A549 (cell line): ENCODE data around the gene VSNL1. TPM values are rescaled to one million over a fixed set of nuclear protein-coding genes. Genes with fewer than 3 reads are reported as not detected.

Source experiments
- ATAC-seq, 2 experiments: fragments of 200-7000 bp in 1 of 2; fragments of >200 bp in 1 of 2; cut with Nextera tagmentation in 1 of 2; cut with Tn5 transposase in 1 of 2; 3 replicates each; pipeline versions ENCODE4 v1.8.0 to v1.9.1; 2018 to 2020; ENCODE audit warnings: mild to moderate bottlenecking in 1 of 2, moderate library complexity in 1 of 2
- CTCF ChIA-PET: fragments of 300-600 bp; sonication (Branson Sonifier 250); formaldehyde crosslinking; extraction: SDS; loops from one replicate; lab custom pipeline; 2021; ENCODE audit warnings: antibody characterized with exemption, inconsistent platforms; lab: Yijun Ruan, JAX
- POLR2A ChIA-PET: fragments of 350-600 bp; formaldehyde crosslinking; extraction: SDS; loops from one replicate; lab custom pipeline; 2021; ENCODE audit warnings: antibody characterized with exemption, inconsistent platforms; lab: Yijun Ruan, JAX
- DNase-seq, 2 experiments: peaks; one replicate each; pipeline versions ENCODE4 v3.0.0 to v3.0.0-alpha.2; 2011 to 2016; ENCODE audit warnings: low read depth in 1 of 2, low spot score in 1 of 2
- FAIRE-seq: peaks from 2 replicates; lab custom pipeline; 2011; peaks lifted over from hg19 to GRCh38; lab: Jason Lieb, UNC
- H3K27ac ChIP-seq, 2 experiments: fragments of >200 bp; sonication (Bioruptor Twin); formaldehyde crosslinking; 3 replicates each; pipeline ENCODE4 v1.5.1; 2016 to 2017
- H3K4me1 ChIP-seq: fragments of >200 bp; sonication (Bioruptor Twin); formaldehyde crosslinking; 3 replicates; pipeline ENCODE4 v1.6.1; 2016
- H3K4me2 ChIP-seq: fragments of >200 bp; sonication (Bioruptor Twin); formaldehyde crosslinking; 3 replicates; pipeline ENCODE4 v1.6.1; 2016
- H3K4me3 ChIP-seq: fragments of >200 bp; sonication (Bioruptor Twin); formaldehyde crosslinking; 3 replicates; pipeline ENCODE4 v1.5.1; 2016
- H3K9me3 ChIP-seq: fragments of >200 bp; sonication (Bioruptor Twin); formaldehyde crosslinking; 3 replicates; pipeline ENCODE4 v1.6.1; 2016
- ATOH8 ChIP-seq: fragments of 250-450 bp; sonication (Bioruptor Pico); IDR thresholded peaks from 2 replicates; pipeline ENCODE4 v1.5.0; 2020; ENCODE audit warnings: low read depth, mild to moderate bottlenecking, moderate library complexity
- CBX8 ChIP-seq: fragments of 200-600 bp; sonication (generic); IDR thresholded peaks from 2 replicates; pipeline ENCODE4 v1.6.1; 2016
- CHD2 ChIP-seq: fragments of 150-350 bp; IDR thresholded peaks from 2 replicates; pipeline ENCODE4 v1.6.1; 2014; ENCODE audit warnings: low read length; ENCODE audit not compliant: partially characterized antibody
- CHD4 ChIP-seq: fragments of 200-600 bp; sonication (generic); IDR thresholded peaks from 2 replicates; pipeline ENCODE4 v1.6.1; 2016; ENCODE audit warnings: antibody characterized with exemption, mild to moderate bottlenecking, borderline replicate concordance
- CTCF ChIP-seq: fragments of >200 bp; sonication (Bioruptor Twin); formaldehyde crosslinking; IDR thresholded peaks from 3 replicates; pipeline ENCODE4 v1.5.1; 2016
- EHF ChIP-seq: fragments of 250-450 bp; sonication (Bioruptor Pico); IDR thresholded peaks from 2 replicates; pipeline ENCODE4 v1.5.0; 2020; ENCODE audit warnings: mild to moderate bottlenecking
- ELK1 ChIP-seq: fragments of 150-350 bp; IDR thresholded peaks from 2 replicates; pipeline ENCODE4 v1.6.1; 2014; ENCODE audit warnings: low read depth, mild to moderate bottlenecking, low read length
- GATA3 ChIP-seq: IDR thresholded peaks from 2 replicates; pipeline ENCODE4 v1.6.1; 2012; ENCODE audit warnings: borderline replicate concordance
- HDAC2 ChIP-seq: fragments of 200-600 bp; sonication (generic); IDR thresholded peaks from 2 replicates; pipeline ENCODE4 v1.6.1; 2016
- HOXA7 ChIP-seq: fragments of 250-450 bp; sonication (Bioruptor Pico); IDR thresholded peaks from 2 replicates; pipeline ENCODE4 v1.5.0; 2020; ENCODE audit warnings: mild to moderate bottlenecking, moderate library complexity
- MAFK ChIP-seq: fragments of 450-650 bp; IDR thresholded peaks from 2 replicates; pipeline ENCODE4 v1.6.1; 2014; ENCODE audit not compliant: partially characterized antibody
- MAX ChIP-seq: IDR thresholded peaks from 2 replicates; pipeline ENCODE4 v1.6.1; 2012
- MAZ ChIP-seq: fragments of 150-350 bp; IDR thresholded peaks from 2 replicates; pipeline ENCODE4 v1.6.1; 2014; ENCODE audit warnings: antibody characterized with exemption, low read depth, low read length, borderline replicate concordance
- MYC ChIP-seq: IDR thresholded peaks from 2 replicates; pipeline ENCODE4 v1.6.1; 2012; ENCODE audit warnings: mild to moderate bottlenecking, inconsistent platforms, low read length, improper control_type of control experiment, borderline replicate concordance
- NFE2L2 ChIP-seq: fragments of 150-350 bp; conservative IDR thresholded peaks from 2 replicates; pipeline ENCODE4 v1.6.1; 2014; ENCODE audit warnings: low read length
- NPAS2 ChIP-seq: fragments of 250-450 bp; sonication (Bioruptor Pico); IDR thresholded peaks from 2 replicates; pipeline ENCODE4 v1.8.0; 2022; ENCODE audit warnings: mild to moderate bottlenecking, moderate library complexity, borderline replicate concordance
- POLR2AphosphoS2 ChIP-seq: conservative IDR thresholded peaks from 2 replicates; pipeline ENCODE4 v1.6.1; 2012; ENCODE audit warnings: low read length, improper control_type of control experiment, inconsistent platforms
- RFX5 ChIP-seq: fragments of 450-650 bp; IDR thresholded peaks from 2 replicates; pipeline ENCODE4 v1.7.1; 2014; ENCODE audit warnings: antibody characterized with exemption, mild to moderate bottlenecking, moderate library complexity
- SMC3 ChIP-seq: fragments of >200 bp; sonication (Bioruptor Twin); formaldehyde crosslinking; IDR thresholded peaks from 3 replicates; pipeline ENCODE4 v1.6.1; 2018; ENCODE audit warnings: inconsistent platforms
- USF2 ChIP-seq: fragments of 450-650 bp; IDR thresholded peaks from 2 replicates; pipeline ENCODE4 v1.6.1; 2014; ENCODE audit warnings: antibody characterized with exemption
- ZC3H11A ChIP-seq: fragments of 450-650 bp; IDR thresholded peaks from 2 replicates; pipeline ENCODE4 v1.6.1; 2014; ENCODE audit warnings: antibody characterized with exemption, mild to moderate bottlenecking
- ZFP36 ChIP-seq: fragments of 450-650 bp; IDR thresholded peaks from 2 replicates; pipeline ENCODE4 v1.6.1; 2014; ENCODE audit warnings: borderline replicate concordance; ENCODE audit not compliant: partially characterized antibody
- WGBS: methylation state at CpG from one replicate; pipeline ENCODE4 v1.1.6; 2017; ENCODE audit errors: missing lambda C conversion rate; 5-methylcytosine and 5-hydroxymethylcytosine counted together
- polyA plus RNA-seq, 4 experiments: library from polyadenylated mRNA; depleted of rRNA in 3 of 4; stranded (reverse); fragments of >200 nt; fragmentation: RNase III in 1 of 4; extraction: RNeasy Plus Mini Kit Qiagen cat#74134 plus additional on column Dnase treatment in 1 of 4; gene quantifications; 2 replicates in 3 of 4; 3 replicates in 1 of 4; pipeline ENCODE4 v1.2.3, GENCODE V29; 2011 to 2017

Gene VSNL1
- polyA plus RNA-seq, 2 of the 4 experiments (the other 2 are of a cell fraction) = not detected

- TF ChIP-seq MAX (no peak), MAZ (no peak), MAFK (no peak), HDAC2 (no peak), CTCF (no peak), SMC3 (no peak), RFX5 (no peak), NFE2L2 (no peak), ZC3H11A (no peak), USF2 (no peak), CBX8 (no peak), CHD2 (no peak), ATOH8 (CRISPR knock-in tag) (no peak)
These were observed 49.9 kb downstream of the VSNL1 start for GRCh38 chr2:17590342-17590911.

GRCh38 chr2:17591846-17592245 lies 51.4 kb downstream of the VSNL1 start:
- ATAC-seq = no peak
- H3K4me3 ChIP-seq = no peak overlapping the region
- TF ChIP-seq ZFP36 = no peak
- TF ChIP-seq ELK1 = no peak
- TF ChIP-seq GATA3 = no peak
- no peak for TF ChIP-seq ZC3H11A
- no peak for TF ChIP-seq MAFK
- TF ChIP-seq, all 56 proteins: peak for 0
- ChIA-PET CTCF (no interaction called here), POLR2A (no interaction called here)
- Histone ChIP-seq H3K27ac (no peak overlapping the region), H3K9me3 (no peaks in the 10 kb centered on the region), H3K4me1 (no peaks in the 10 kb centered on the region), H3K4me2 (no peak overlapping the region)
- 22% methylated on average over 3 of the region's 3 CpGs for WGBS
- FAIRE-seq (no peak), DNase-seq (no peak)

More at GRCh38 chr2:17590342-17590911, 49.9 kb downstream of the VSNL1 start:
- H3K4me1 ChIP-seq = no peaks in the 10 kb centered on the region
- H3K4me2 ChIP-seq = no peak overlapping the region
- no peak for DNase-seq
- ChIA-PET CTCF (interaction anchor here (1.1 kb wide), 1 partner anchor 56 kb away, joined by 4 read pairs; no protein-coding TSS in a partner anchor), POLR2A (no interaction called here)
- no peak for ATAC-seq
- FAIRE-seq = no peak
- H3K27ac ChIP-seq = no peak overlapping the region
- no peak overlapping the region for H3K4me3 ChIP-seq
- H3K9me3 ChIP-seq = no peaks in the 10 kb centered on the region
- 13% methylated on average over 2 of the region's 2 CpGs for WGBS

- ATAC-seq (no peak), DNase-seq (no peak), FAIRE-seq (no peak)
- Histone ChIP-seq H3K4me3 (no peak overlapping the region), H3K9me3 (no peaks in the 10 kb centered on the region), H3K4me1 (no peaks in the 10 kb centered on the region), H3K27ac (no peak overlapping the region), H3K4me2 (no peak overlapping the region)
- TF ChIP-seq EHF (CRISPR knock-in tag) (no peak), MAZ (no peak), USF2 (no peak), NPAS2 (no peak), MYC (no peak), CHD4 (no peak), HOXA7 (CRISPR knock-in tag) (no peak), ELK1 (no peak), POLR2AphosphoS2 (no peak)
- ChIA-PET CTCF (interaction anchor here (0.5 to 1.1 kb wide), 2 partner anchors 21 to 133 kb away, joined by 3 to 4 read pairs; no protein-coding TSS in a partner anchor), POLR2A (no interaction called here)
- 26% methylated on average over 2 of the region's 2 CpGs for whole genome bisulfite sequencing
These were observed 52.4 kb downstream of the VSNL1 start for GRCh38 chr2:17592731-17593409.
